GM12892 (cell line): ENCODE results near the gene MCEE.
"Not testable (repeated sequence)": the region's sequence is repeated elsewhere in the genome, so short reads cannot be mapped to it uniquely, and the experiment has no call there.

Experiments
- DNase-seq: peaks from one replicate; pipeline ENCODE4 v3.0.0; 2011; ENCODE audit not compliant: insufficient read length
- FAIRE-seq: peaks from 2 replicates; lab custom pipeline; 2011; peaks lifted over from hg19 to GRCh38; lab: Jason Lieb, UNC
- POLR2A ChIP-seq: IDR thresholded peaks from 2 replicates; pipeline ENCODE4 v1.6.1; 2011; ENCODE audit warnings: low read depth, low read length, control low read depth
- POLR2AphosphoS5 ChIP-seq: IDR thresholded peaks from 2 replicates; pipeline ENCODE4 v1.6.1; 2011; ENCODE audit warnings: low read depth, low read length, control low read depth
- TAF1 ChIP-seq: IDR thresholded peaks from 2 replicates; pipeline ENCODE4 v1.6.1; 2011; ENCODE audit warnings: low read depth, mild to moderate bottlenecking, control low read depth, low read length, borderline replicate concordance

MCEE gene

DNA sequence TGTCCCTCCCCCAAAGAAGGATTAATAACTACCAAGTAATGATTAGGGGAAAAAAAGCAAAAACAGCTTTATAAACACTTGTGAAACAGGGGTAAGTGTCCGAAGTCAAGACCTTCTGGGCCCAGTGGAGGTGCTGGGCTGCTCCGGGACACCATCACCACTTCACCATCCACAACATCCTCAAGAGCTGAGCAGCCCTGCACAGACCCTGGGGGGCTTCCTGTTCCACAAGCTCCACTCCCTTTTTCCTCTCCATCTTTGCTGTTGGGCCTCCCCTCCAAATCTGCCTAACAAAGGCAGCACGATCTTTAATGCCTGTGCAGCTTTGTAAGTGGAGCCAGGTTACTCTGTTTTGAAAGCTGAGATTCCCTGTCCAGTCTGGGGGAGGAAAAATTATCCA lies 46.7 kb downstream of the MCEE start:
- not testable (repeated sequence) for DNase-seq, FAIRE-seq

DNA sequence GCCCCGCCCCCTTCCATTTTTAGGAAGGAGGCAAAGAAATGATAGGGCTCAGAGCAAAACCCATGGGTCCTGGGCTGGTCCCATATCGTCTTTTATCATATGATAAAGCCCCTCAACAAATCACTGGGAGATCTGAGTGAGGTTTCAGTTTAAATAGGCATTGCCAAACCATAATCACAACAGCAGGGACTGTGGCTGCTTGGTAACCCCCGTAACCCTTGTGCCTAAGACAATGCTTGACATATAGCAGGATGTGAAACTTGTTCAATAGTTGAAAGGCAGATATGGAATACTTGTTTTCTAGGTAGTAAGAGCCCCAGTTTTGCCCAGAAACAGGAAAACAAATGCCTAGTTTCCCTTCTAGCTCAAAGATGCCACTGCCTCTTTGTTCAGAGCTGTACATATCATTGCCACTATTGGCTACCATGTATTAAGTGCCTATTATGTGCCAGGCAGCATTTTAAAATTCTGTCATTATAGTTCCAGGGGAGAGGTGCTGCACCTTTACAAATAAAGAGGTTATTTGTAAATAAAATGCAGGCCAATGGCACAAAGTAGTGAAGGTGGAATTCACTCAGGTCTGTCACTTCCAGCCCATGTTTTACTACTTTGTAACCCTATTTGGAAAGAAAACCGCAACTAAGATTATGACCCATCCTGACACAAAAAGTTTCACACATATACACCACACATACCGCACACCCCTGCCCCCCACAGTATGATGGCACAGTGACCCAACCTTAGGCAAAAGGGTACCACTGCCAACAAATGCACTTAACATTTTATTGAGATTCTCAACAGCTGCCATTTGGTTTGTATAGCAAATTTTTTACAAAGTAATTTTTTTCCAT lies 47.4 kb downstream of the MCEE start:
- no peak for FAIRE-seq
- DNase-seq, result no peak
- TF ChIP-seq TAF1 (no peak), POLR2A (no peak), POLR2AphosphoS5 (no peak)

DNA sequence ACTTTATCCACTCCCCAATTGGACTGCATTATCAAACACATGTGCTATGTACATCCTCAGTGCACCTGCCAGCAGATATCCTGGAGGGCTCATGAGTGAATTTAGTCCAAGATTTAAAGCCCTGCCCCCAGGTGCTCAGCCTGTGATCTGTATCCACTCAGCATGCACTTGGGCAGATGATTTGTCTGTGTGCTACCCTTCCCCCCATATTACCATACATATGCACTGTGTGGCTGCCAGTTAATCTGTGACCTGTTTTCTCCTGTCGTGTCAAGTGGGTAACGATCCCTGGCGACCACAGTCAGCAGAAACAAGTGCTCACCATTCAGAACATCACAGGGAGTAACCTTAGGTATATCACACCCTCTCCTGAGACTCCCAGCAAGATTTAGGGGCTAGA lies 51.4 kb downstream of the MCEE start:
- FAIRE-seq (no peak), DNase-seq (no peak)
- TF ChIP-seq TAF1 (no peak), POLR2AphosphoS5 (no peak), POLR2A (no peak)

DNA sequence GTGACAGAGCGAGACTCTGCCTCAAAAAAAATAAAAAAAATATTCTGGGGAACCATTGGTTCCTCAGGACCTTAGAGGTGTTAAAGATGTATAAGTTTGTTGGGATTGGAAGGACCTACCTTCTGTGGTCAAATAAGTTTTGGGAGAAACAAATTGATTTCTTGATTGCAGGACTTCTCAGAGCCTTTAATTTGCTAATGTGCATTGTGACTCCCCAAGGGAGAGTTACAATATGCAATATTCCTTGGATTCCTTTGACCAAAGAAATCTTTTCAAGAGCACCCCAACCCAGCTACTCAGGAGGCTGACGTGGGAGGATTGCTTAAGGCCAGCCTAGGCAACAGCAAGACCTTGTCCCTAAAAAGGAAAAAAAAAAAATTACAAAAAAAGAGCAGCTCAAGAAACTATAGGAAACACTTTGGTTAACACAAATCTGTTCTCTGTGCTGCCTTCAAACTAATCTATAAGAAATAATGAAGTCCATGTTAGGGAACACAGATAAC lies 55.1 kb downstream of the MCEE start:
- FAIRE-seq (no peak), DNase-seq (no peak)
- no peak for TF ChIP-seq TAF1
- TF ChIP-seq POLR2AphosphoS5, result no peak
- TF ChIP-seq POLR2A, result no peak

GRCh38 chr2:71073475-71073874 lies 56.6 kb downstream of the MCEE start:
- TF ChIP-seq POLR2AphosphoS5 (no peak), POLR2A (no peak), TAF1 (no peak)
- no peak for FAIRE-seq

DNA sequence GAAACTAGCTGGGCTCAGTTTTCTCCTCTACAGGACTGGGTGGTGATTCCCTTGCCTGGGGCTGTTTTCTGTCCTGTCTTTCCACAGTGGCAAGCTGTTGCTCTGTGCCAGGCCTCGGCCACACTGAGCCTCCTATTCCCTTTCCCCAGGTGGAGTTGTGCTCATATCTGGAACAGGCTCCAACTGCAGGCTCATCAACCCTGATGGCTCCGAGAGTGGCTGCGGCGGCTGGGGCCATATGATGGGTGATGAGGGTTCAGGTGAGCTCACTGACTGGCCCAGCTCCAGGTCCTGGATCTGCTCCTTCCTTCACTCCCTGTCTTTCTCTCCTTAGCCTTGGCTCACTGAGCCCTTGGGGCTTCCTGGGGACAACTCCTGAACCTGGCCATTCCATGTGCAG lies 57.5 kb downstream of the MCEE start:
- DNase-seq, result no peak
- FAIRE-seq, result no peak
- TF ChIP-seq POLR2A (no peak), POLR2AphosphoS5 (no peak), TAF1 (no peak)

More at GRCh38 chr2:71073475-71073874, 56.6 kb downstream of the MCEE start:
- no peak for DNase-seq

- FAIRE-seq, result peak; percentile 93
- peak; percentile 55 for DNase-seq
- TF ChIP-seq POLR2AphosphoS5 (peak; percentile 41; the same call in 1 of the 2 replicates), POLR2A (peak; percentile 58), TAF1 (0 out of 2 replicates have a peak, but pooled peaks have one; percentile 24)
Measured at GRCh38 chr2:71071681-71072398, 58.2 kb downstream of the MCEE start.

DNA sequence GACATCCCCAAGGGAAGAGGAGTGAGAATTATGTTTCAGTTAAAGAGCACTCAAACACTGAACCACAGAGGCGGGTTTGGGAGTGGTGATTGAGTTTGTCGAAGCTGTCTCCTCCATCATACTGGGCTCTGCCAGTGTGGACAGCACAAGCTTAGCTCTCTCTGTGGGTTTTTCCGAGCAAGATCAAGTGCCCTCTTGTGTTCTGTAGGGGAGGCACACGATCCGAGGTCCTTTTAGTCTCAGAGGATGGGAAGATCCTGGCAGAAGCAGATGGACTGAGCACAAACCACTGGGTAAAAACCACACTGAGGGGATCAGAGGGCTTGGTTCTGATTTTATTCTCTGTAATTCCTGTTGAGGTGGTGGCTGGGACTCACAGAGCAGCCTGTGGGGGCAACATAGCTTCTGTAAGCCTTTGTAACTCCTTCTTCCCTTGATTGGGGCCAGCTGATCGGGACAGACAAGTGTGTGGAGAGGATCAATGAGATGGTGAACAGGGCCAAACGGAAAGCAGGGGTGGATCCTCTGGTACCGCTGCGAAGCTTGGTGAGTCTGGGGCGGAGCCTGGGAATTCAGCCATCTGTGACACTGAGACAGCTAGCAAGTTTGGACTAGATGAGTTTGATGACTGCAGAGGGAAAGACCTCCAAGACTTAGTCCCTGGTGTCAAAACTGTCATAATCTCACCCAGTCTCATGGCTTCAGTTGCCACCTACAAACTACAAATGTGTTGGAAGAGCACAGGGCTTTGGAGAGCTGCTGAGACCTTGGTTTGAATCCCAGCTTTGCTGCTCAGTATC lies 59.5 kb downstream of the MCEE start:
- FAIRE-seq (no peak), DNase-seq (no peak)
- no peak for TF ChIP-seq TAF1
- TF ChIP-seq POLR2AphosphoS5, result peak; percentile 74; the same call in 1 of the 2 replicates
- 0 out of 2 replicates have a peak, but pooled peaks have one; percentile 28 for TF ChIP-seq POLR2A

- TF ChIP-seq TAF1 (no peak), POLR2A (no peak), POLR2AphosphoS5 (no peak)
- DNase-seq, result no peak
- no peak for FAIRE-seq
Measured at GRCh38 chr2:71069376-71069775, 60.7 kb downstream of the MCEE start.

DNA sequence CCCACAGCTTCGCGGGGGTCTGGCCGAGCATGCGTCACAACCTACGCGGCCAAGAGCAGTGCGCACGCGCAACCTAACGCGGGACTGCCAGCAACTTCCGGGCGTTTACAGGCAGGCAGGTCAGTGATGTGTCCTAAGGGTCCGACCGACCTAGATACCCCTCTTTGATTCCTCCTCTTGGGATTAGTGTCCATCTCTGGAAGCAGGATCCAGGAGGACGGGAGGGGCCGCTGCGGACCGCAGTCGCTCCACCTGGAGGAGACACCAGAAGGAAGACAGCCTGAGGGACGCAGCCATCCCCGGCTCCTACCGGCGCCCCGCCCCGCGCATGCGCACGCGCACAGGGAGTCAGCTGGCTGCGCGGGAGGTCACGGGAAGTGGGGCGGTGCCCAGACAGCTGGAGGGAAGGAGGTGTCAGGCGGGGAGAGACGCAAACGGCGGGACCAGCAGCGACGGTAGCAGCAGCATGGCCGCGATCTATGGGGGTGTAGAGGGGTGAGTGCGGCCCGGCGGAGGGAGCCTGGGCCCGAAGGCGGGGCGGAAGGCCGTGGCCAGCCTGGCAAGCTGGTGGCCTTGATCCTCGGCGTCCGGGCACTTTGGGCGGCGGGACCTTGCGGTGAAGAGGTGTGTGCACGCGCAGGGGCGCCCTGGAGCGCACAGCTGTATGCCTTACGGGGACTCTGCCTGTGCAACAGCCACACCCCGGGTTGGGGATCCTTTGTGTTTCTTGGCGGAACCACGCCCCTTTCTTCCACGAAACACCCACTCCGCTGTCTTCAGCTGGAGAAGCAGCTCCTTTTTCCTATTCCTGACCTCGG lies 61.6 kb downstream of the MCEE start, which contains the start of gene NAGK:
Gene NAGK (plus strand): TSS at position 431 of the 818 bp plus-strand sequence. CDS start 36 bp downstream, at position 467.
- TF ChIP-seq TAF1 (no peak; the same call in 1 of the 2 replicates), POLR2AphosphoS5 (peak; percentile 95), POLR2A (peak; percentile 98)
- peak; percentile 89 for FAIRE-seq
- peak; percentile 93 for DNase-seq

DNA sequence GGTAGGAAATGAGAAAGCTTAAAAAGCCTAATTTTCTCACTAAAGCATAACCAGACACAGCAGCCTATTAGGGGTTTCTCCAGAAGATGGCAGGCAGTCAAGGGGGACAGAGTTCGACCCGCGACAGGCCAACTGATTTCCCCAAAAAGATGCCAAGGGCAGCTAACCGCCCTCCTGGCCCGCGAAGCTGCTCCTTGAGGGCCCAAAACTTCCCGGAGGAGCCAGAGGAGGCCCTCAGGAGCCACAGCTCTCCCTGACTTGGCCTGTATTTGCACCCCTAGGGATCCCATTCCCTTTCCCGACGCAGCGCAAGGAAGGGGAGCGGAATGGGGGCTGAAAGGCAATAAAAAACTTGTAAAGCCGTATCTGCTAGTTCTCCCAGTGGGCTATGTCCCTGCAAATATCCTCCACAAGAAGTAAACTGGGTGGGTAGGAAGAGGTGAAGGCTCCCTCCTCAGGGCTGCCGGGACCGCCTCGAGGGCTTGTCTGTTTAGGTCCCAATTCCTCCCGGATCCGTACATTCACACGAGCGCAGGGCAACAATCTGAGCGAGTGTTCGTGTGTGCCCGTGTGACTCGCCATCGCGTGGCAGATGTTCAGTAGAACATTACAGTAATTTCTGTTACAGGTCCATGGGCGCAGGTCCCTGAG lies 62.3 kb downstream of the MCEE start:
- DNase-seq (no peak), FAIRE-seq (no peak)
- TF ChIP-seq POLR2A (no peak), TAF1 (no peak), POLR2AphosphoS5 (no peak)
